WERI-Rb-1 (cell line): ENCODE measurements around the gene ZNFX1.

Experiments
- DNase-seq: peaks from one replicate; pipeline ENCODE4 v3.0.0-alpha.2; 2020
- H3K27ac ChIP-seq: fragments of 250-450 bp; sonication (Bioruptor Pico); 2 replicates; pipeline ENCODE4 v1.5.1; 2020; ENCODE audit warnings: mild to moderate bottlenecking, moderate library complexity
- H3K27me3 ChIP-seq: fragments of 250-450 bp; sonication (Bioruptor Pico); 2 replicates; pipeline ENCODE4 v1.5.1; 2021; ENCODE audit warnings: mild to moderate bottlenecking, low read depth, moderate library complexity; ENCODE audit not compliant: insufficient read depth, severe bottlenecking
- H3K36me3 ChIP-seq: fragments of 250-450 bp; sonication (Bioruptor Pico); 2 replicates; pipeline ENCODE4 v1.5.1; 2020; ENCODE audit warnings: mild to moderate bottlenecking, moderate library complexity
- H3K4me3 ChIP-seq: 2 replicates; pipeline ENCODE4 v1.5.1; 2011; ENCODE audit warnings: low read depth, mild to moderate bottlenecking, control low read depth, low read length
- H3K9me3 ChIP-seq: fragments of 250-450 bp; sonication (Bioruptor Pico); 2 replicates; pipeline ENCODE4 v1.5.1; 2021; ENCODE audit warnings: mild to moderate bottlenecking, moderate library complexity; ENCODE audit not compliant: severe bottlenecking
- TF ChIP-seq, protein P1 (sequence below): IDR thresholded peaks from 2 replicates; pipeline ENCODE4 v1.5.1; 2011; ENCODE audit warnings: low read depth, mild to moderate bottlenecking, control low read depth, inconsistent platforms, low read length

Gene ZNFX1

DNA sequence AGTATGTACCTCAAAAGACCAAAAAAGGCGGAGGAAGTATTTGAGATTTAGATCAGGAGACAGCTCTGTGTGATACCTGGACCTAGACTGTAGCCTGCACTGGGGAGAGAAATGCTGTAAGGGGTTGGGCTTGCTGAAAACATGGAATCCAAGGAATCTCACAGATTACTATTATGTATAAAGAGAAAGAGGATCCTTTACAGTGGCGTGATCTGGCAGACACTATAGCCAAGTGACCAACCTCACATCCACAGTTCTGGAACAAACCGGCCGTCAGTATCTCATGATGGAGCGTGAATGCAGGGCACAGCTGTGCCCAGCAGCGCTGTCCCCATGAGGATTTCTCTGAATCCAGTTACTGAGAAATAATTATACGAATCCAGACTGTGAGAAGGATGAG lies 46.4 kb downstream of the ZNFX1 start:
- peaks cover 78% of the 10 kb centered on the region for H3K36me3 ChIP-seq
- no peak overlapping the region for H3K4me3 ChIP-seq
- TF ChIP-seq, protein P1, sequence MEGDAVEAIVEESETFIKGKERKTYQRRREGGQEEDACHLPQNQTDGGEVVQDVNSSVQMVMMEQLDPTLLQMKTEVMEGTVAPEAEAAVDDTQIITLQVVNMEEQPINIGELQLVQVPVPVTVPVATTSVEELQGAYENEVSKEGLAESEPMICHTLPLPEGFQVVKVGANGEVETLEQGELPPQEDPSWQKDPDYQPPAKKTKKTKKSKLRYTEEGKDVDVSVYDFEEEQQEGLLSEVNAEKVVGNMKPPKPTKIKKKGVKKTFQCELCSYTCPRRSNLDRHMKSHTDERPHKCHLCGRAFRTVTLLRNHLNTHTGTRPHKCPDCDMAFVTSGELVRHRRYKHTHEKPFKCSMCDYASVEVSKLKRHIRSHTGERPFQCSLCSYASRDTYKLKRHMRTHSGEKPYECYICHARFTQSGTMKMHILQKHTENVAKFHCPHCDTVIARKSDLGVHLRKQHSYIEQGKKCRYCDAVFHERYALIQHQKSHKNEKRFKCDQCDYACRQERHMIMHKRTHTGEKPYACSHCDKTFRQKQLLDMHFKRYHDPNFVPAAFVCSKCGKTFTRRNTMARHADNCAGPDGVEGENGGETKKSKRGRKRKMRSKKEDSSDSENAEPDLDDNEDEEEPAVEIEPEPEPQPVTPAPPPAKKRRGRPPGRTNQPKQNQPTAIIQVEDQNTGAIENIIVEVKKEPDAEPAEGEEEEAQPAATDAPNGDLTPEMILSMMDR, result no peak
- no peak for DNase-seq
- H3K27me3 ChIP-seq, result no peaks in the 10 kb centered on the region
- H3K27ac ChIP-seq, result peak overlapping the region; percentile 87
- H3K9me3 ChIP-seq, result no peaks in the 10 kb centered on the region

DNA sequence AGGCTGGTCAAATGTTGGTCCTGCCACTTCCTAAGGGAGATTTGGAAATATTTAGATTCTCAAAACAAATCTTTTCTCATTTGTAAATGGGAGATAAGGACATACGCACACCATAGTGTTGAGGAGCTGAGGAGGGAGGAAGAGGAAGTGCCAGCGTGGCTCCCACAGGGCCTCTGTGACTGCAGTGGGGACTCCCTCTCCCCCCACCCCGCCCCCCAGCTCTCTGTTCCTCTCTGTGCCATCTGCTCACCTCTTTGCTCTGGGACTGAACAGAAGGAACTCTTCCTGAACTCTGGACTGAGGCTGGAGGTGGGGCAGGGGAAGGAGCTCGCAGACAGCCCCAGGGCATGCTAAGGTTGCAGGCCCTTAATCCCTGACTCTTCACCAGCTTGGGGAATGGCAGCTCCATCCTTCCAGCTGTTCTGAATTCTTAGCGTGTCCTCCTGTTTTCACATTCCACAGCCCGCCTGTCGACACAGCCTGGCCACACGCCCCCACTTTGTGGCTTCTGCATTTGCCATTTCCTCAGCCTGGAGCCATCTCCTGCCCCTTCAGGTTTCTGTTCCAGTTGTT lies 47.2 kb downstream of the ZNFX1 start:
- no peaks in the 10 kb centered on the region for H3K9me3 ChIP-seq
- H3K27me3 ChIP-seq, result no peaks in the 10 kb centered on the region
- peak; percentile 93 for DNase-seq
- H3K27ac ChIP-seq, result peak overlapping the region; percentile 87
- H3K4me3 ChIP-seq, result no peak overlapping the region
- TF ChIP-seq, protein P1, result no peak
- H3K36me3 ChIP-seq, result peaks cover 80% of the 10 kb centered on the region

DNA sequence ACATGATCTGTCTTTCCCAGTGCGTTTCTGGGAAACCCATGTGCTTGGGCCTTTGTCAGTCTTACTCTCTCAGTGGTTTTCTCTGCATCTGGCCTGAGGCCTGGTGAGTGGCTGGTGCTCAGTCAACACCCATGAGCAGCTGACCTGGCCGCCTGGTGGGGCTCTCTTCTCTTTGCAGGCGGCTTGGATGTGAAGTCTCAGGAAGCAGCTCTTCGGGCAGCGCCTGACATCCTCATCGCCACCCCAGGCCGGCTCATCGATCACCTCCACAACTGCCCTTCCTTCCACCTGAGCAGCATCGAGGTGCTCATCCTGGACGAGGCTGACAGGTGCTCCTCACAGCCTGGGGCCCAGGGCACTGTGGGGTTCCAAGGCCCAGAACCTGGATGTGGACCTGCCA lies 47.8 kb downstream of the ZNFX1 start:
- peak overlapping the region; percentile 87 for H3K27ac ChIP-seq

DNA sequence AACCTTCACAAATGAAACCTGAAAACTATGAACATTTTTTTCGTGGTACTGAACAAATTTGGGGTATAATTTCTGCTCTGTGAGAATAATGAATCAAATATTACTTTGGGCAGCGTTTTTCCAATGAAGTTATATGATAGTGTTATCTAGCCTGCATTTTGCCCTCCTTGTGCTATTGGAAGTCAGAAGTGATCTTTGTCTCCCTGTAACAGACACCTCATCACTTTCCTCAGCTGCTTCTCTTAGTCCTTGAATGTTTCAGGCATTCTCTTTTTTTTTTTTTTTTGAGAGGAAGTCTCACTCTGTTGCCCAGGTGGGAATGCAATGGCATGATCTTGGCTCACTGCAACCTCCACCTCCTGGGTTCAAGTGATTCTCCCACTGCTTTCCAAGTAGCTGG lies 48.5 kb downstream of the ZNFX1 start:
- H3K4me3 ChIP-seq, result no peak overlapping the region
- no peaks in the 10 kb centered on the region for H3K27me3 ChIP-seq
- peaks cover 77% of the 10 kb centered on the region for H3K36me3 ChIP-seq
- TF ChIP-seq, protein P1, result no peak
- no peak overlapping the region; the same call in 1 of the 2 replicates for H3K27ac ChIP-seq
- H3K9me3 ChIP-seq, result no peaks in the 10 kb centered on the region
- no peak for DNase-seq

More for the DNA sequence above, 47.8 kb downstream of the ZNFX1 start:
- Histone ChIP-seq H3K4me3 (no peak overlapping the region), H3K36me3 (peaks cover 77% of the 10 kb centered on the region), H3K9me3 (no peaks in the 10 kb centered on the region), H3K27me3 (no peaks in the 10 kb centered on the region)
- TF ChIP-seq, protein P1, result peak; percentile 9; the same call in 1 of the 2 replicates
- DNase-seq, result peak; percentile 46

DNA sequence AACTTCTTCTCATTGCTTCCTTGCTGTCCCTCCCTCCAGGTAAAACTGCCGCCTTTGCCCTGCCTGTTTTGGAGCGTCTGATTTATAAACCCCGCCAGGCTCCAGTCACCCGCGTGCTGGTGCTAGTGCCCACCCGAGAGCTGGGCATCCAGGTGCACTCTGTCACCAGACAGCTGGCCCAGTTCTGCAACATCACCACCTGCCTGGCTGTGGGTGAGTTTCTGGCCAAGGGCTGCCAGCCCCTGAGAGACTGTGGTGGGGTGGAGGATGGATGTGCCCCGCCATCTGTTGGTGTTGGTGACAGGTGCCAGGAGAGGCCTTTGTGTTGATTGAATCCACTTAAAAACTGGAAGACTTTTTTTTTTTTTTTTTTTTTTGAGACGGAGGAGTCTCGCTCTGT lies 49.2 kb downstream of the ZNFX1 start:
- TF ChIP-seq, protein P1, result no peak
- no peaks in the 10 kb centered on the region for H3K9me3 ChIP-seq
- DNase-seq, result no peak
- no peaks in the 10 kb centered on the region for H3K27me3 ChIP-seq
- no peak overlapping the region for H3K4me3 ChIP-seq
- H3K36me3 ChIP-seq, result peaks cover 74% of the 10 kb centered on the region
- H3K27ac ChIP-seq, result no peak overlapping the region

DNA sequence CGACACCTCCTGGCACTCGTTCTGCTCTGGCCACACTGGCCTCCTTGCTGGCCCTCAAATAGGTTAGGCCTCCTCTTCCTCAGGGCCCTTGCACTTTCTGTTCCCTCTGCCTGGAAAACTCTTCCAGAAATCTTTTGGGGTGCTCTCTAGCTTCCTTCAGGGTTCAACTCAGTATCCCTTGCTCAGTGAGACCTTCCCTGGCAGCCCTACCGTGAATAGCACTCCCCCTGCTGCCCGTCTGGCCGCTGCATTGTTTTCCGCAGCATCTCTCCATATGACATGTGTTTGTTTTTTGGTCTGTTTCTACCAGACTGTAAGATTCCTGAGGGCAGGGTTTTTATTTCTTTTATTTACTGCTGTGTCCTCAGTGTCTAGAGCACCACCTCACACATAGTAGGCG lies 52.0 kb downstream of the ZNFX1 start:
- no peak for DNase-seq
- Histone ChIP-seq H3K9me3 (no peaks in the 10 kb centered on the region), H3K27me3 (no peaks in the 10 kb centered on the region), H3K36me3 (peaks cover 72% of the 10 kb centered on the region), H3K4me3 (no peak overlapping the region), H3K27ac (no peak overlapping the region)
- TF ChIP-seq, protein P1, result 0 out of 2 replicates have a peak, but pooled peaks have one; percentile 8
